ENCODE data around the gene ZNF787.

GRCh38 chr19:56096665-56097064 lies 24.4 kb downstream of the ZNF787 start:
- no peak for TF ChIP-seq EZH2phosphoT487 (conservative IDR thresholded peaks at IDR 0.05; ENCODE audit: low read length)
- TF ChIP-seq, protein P1, sequence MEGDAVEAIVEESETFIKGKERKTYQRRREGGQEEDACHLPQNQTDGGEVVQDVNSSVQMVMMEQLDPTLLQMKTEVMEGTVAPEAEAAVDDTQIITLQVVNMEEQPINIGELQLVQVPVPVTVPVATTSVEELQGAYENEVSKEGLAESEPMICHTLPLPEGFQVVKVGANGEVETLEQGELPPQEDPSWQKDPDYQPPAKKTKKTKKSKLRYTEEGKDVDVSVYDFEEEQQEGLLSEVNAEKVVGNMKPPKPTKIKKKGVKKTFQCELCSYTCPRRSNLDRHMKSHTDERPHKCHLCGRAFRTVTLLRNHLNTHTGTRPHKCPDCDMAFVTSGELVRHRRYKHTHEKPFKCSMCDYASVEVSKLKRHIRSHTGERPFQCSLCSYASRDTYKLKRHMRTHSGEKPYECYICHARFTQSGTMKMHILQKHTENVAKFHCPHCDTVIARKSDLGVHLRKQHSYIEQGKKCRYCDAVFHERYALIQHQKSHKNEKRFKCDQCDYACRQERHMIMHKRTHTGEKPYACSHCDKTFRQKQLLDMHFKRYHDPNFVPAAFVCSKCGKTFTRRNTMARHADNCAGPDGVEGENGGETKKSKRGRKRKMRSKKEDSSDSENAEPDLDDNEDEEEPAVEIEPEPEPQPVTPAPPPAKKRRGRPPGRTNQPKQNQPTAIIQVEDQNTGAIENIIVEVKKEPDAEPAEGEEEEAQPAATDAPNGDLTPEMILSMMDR (IDR thresholded peaks at IDR 0.05; ENCODE audit: insufficient read depth, low read length, poor library complexity, severe bottlenecking) = no peak
